Smooth muscle cell (in vitro differentiated cells): ENCODE results near the gene SLC5A1. TPM values are rescaled to one million over a fixed set of nuclear protein-coding genes. Genes with fewer than 3 reads are reported as not detected.

Experiments
- DNase-seq: peaks from one replicate; lab custom pipeline; 2025; ENCODE audit not compliant: unreplicated experiment; lab: John Stamatoyannopoulos, UW
- H2AFZ ChIP-seq: fragments of 200-600 bp; sonication (generic); 2 replicates; pipeline ENCODE4 v1.6.0; 2016; ENCODE audit warnings: antibody characterized with exemption, low read depth, mild to moderate bottlenecking
- H3F3A ChIP-seq: fragments of 200-600 bp; sonication (generic); 2 replicates; pipeline ENCODE4 v1.6.0; 2017; ENCODE audit warnings: antibody characterized with exemption, low read depth
- H3K27ac ChIP-seq: fragments of 200-600 bp; sonication (generic); 2 replicates; pipeline ENCODE4 v1.5.1; 2016; ENCODE audit warnings: low read depth, mild to moderate bottlenecking
- H3K27me3 ChIP-seq: fragments of 200-600 bp; sonication (generic); 2 replicates; pipeline ENCODE4 v1.6.1; 2016; ENCODE audit warnings: low read depth, mild to moderate bottlenecking
- H3K36me3 ChIP-seq: fragments of 200-600 bp; sonication (generic); 2 replicates; pipeline ENCODE4 v1.5.1; 2016; ENCODE audit warnings: low read depth
- H3K4me1 ChIP-seq: fragments of 200-600 bp; sonication (generic); 2 replicates; pipeline ENCODE4 v1.5.1; 2016; ENCODE audit warnings: low read depth
- H3K4me2 ChIP-seq: fragments of 200-600 bp; sonication (generic); 2 replicates; pipeline ENCODE4 v1.6.0; 2016; ENCODE audit warnings: mild to moderate bottlenecking
- H3K4me3 ChIP-seq: fragments of 200-600 bp; sonication (generic); 2 replicates; pipeline ENCODE4 v1.5.1; 2016; ENCODE audit warnings: mild to moderate bottlenecking
- H3K79me2 ChIP-seq: fragments of 200-600 bp; sonication (generic); 2 replicates; pipeline ENCODE4 v1.6.0; 2016; ENCODE audit warnings: low read depth, mild to moderate bottlenecking
- H3K9ac ChIP-seq: fragments of 200-600 bp; sonication (generic); 2 replicates; pipeline ENCODE4 v1.6.0; 2016; ENCODE audit warnings: low read depth
- H3K9me3 ChIP-seq: fragments of 200-600 bp; sonication (generic); replicated peaks from 2 replicates; pipeline ENCODE4 v1.5.1; 2016; ENCODE audit warnings: low read depth
- H4K20me1 ChIP-seq: fragments of 200-600 bp; sonication (generic); 2 replicates; pipeline ENCODE4 v1.6.0; 2016; ENCODE audit warnings: low read depth
- WGBS: methylation state at CpG from one replicate; pipeline ENCODE4 v1.1.7; 2016; ENCODE audit warnings: low lambda C conversion rate; 5-methylcytosine and 5-hydroxymethylcytosine counted together
- polyA plus RNA-seq: library from polyadenylated mRNA; unstranded; fragments of >200 nt; fragmentation: Nextera tagmentation; extraction: Ambion mirVana; gene quantifications from 2 replicates; pipeline ENCODE4 v1.2.1, GENCODE V29; 2016
- total RNA-seq: library from RNA; depleted of rRNA; stranded (reverse); fragments of >200 nt; gene quantifications from 2 replicates; pipeline ENCODE4 v1.2.3, GENCODE V29; 2014
- TF ChIP-seq, protein P1 (sequence below): fragments of 200-600 bp; sonication (generic); IDR thresholded peaks from 2 replicates; pipeline ENCODE4 v1.5.1; 2017; ENCODE audit warnings: borderline replicate concordance, mild to moderate bottlenecking, antibody characterized with exemption; ENCODE audit not compliant: insufficient read depth, poor library complexity, severe bottlenecking

Gene SLC5A1
- total RNA-seq: 0.67 TPM in 1 of 2 replicates, not detected in the other
- polyA plus RNA-seq: not detected in 2 replicates

DNA sequence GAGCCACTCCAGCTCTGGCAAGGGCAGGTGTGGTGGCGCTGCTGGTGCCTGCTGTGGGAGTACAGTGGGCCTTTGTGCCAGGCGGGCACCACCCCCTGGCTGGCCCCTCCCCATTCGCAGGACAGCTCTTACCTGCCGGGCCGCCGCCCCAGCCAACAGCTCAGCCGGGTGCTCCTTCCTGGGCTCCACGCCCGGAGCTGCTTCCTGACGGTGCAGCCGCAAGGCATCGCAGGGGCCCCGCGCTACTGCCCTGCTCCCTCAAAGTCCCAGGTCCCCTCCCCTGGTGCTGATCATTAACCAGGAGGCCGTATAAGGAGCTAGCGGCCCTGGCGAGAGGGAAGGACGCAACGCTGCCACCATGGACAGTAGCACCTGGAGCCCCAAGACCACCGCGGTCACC lies at the start of gene SLC5A1:
Gene SLC5A1 (plus strand): TSS at position 338 of the 400 bp plus-strand sequence. CDS start 21 bp downstream, at position 359.
- Histone ChIP-seq H3K9me3 (no peaks in the 10 kb centered on the region), H4K20me1 (no peaks in the 10 kb centered on the region), H3K27ac (no peak within 1 kb of the TSS), H3K4me1 (no peaks in the 10 kb centered on the region), H3K9ac (no peak within 1 kb of the TSS), H3F3A (no peaks in the 10 kb centered on the region), H2AFZ (no peak within 1 kb of the TSS), H3K79me2 (no peaks in the 10 kb centered on the region), H3K27me3 (peaks cover 9% of the 10 kb centered on the region), H3K36me3 (no peaks in the 10 kb centered on the region), H3K4me2 (no peak within 1 kb of the TSS), H3K4me3 (no peak within 1 kb of the TSS)
- DNase-seq: no peak
- TF ChIP-seq, protein P1, sequence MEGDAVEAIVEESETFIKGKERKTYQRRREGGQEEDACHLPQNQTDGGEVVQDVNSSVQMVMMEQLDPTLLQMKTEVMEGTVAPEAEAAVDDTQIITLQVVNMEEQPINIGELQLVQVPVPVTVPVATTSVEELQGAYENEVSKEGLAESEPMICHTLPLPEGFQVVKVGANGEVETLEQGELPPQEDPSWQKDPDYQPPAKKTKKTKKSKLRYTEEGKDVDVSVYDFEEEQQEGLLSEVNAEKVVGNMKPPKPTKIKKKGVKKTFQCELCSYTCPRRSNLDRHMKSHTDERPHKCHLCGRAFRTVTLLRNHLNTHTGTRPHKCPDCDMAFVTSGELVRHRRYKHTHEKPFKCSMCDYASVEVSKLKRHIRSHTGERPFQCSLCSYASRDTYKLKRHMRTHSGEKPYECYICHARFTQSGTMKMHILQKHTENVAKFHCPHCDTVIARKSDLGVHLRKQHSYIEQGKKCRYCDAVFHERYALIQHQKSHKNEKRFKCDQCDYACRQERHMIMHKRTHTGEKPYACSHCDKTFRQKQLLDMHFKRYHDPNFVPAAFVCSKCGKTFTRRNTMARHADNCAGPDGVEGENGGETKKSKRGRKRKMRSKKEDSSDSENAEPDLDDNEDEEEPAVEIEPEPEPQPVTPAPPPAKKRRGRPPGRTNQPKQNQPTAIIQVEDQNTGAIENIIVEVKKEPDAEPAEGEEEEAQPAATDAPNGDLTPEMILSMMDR: no peak
- WGBS: 87% methylated on average over 21 of the region's 21 CpGs

DNA sequence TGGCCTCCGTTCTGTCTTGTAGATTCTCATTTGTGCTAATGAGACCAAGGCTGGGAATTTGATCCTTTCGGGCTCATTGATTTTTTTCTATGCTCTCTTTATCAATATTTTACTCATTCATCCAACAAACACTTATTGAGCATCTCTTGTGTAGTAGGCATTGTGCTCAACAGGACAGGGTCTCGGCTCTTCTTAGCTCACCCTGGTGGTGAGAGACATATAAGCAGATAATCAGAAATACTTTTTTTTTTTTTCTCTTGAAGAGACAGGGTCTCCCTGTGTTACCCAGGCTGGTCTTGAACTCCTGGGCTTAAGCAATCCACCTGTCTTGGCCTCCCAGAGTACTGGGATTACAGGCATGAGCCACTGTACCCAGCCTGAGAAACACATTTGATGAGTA lies 48.0 kb upstream of the SLC5A1 start:
- H4K20me1 ChIP-seq: no peaks in the 10 kb centered on the region
- peaks cover 2% of the 10 kb centered on the region for H3K27me3 ChIP-seq
- no peak overlapping the region for H3K4me2 ChIP-seq
- 80% methylated on average over 3 of the region's 3 CpGs for WGBS
- no peak overlapping the region for H3K27ac ChIP-seq
- no peaks in the 10 kb centered on the region for H3K9me3 ChIP-seq
- H2AFZ ChIP-seq: no peak overlapping the region
- no peak overlapping the region for H3K9ac ChIP-seq
- H3F3A ChIP-seq: no peaks in the 10 kb centered on the region
- H3K79me2 ChIP-seq: no peaks in the 10 kb centered on the region
- no peak for DNase-seq
- H3K36me3 ChIP-seq: no peaks in the 10 kb centered on the region
- no peaks in the 10 kb centered on the region for H3K4me1 ChIP-seq
- TF ChIP-seq, protein P1: no peak
- H3K4me3 ChIP-seq: no peak overlapping the region

DNA sequence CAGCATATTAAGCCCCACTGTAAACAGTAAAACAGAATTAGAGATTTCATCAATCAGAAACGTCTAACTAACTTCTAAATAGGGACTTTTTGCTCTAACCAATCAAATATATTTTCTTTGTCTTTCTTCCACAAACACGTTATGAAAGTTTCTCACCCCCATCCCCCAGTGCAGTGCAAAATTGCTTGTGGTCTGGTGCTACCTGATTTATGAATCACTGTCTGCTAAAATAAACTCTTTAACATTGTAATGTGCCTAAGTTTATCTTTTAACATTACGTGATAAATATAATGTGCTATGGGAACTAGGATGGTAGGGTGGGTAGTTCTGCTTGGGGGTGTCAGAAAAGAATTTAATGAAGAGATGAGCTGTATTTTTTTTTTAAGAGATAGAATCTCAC lies 47.3 kb upstream of the SLC5A1 start:
- TF ChIP-seq, protein P1: no peak
- no peak overlapping the region for H2AFZ ChIP-seq
- no peaks in the 10 kb centered on the region for H3K4me1 ChIP-seq
- H3K9me3 ChIP-seq: no peaks in the 10 kb centered on the region
- no peak overlapping the region for H3K27ac ChIP-seq
- no peaks in the 10 kb centered on the region for H3K27me3 ChIP-seq
- WGBS: 67% methylated on average over 3 of the region's 3 CpGs
- H3K4me2 ChIP-seq: no peak overlapping the region
- H4K20me1 ChIP-seq: no peaks in the 10 kb centered on the region
- no peaks in the 10 kb centered on the region for H3K36me3 ChIP-seq
- H3K4me3 ChIP-seq: no peak overlapping the region
- no peak overlapping the region for H3K9ac ChIP-seq
- no peaks in the 10 kb centered on the region for H3F3A ChIP-seq
- no peak for DNase-seq
- no peaks in the 10 kb centered on the region for H3K79me2 ChIP-seq

- no peak overlapping the region for H3K27ac ChIP-seq
- H3K79me2 ChIP-seq: no peaks in the 10 kb centered on the region
- no peaks in the 10 kb centered on the region for H3K36me3 ChIP-seq
- no peaks in the 10 kb centered on the region for H3K4me1 ChIP-seq
- WGBS: 92% methylated on average over 3 of the region's 3 CpGs
- DNase-seq: no peak
- H3K4me2 ChIP-seq: no peak overlapping the region
- no peak overlapping the region for H2AFZ ChIP-seq
- no peaks in the 10 kb centered on the region for H3K9me3 ChIP-seq
- no peaks in the 10 kb centered on the region for H3F3A ChIP-seq
- H3K27me3 ChIP-seq: no peaks in the 10 kb centered on the region
- no peak overlapping the region for H3K4me3 ChIP-seq
- H3K9ac ChIP-seq: no peak overlapping the region
- TF ChIP-seq, protein P1: no peak
- no peaks in the 10 kb centered on the region for H4K20me1 ChIP-seq
Observed at GRCh38 chr22:31998784-31999385, 44.2 kb upstream of the SLC5A1 start.
